Measurements from ENCODE around the gene CSNK2A1. TPM values are rescaled to one million over a fixed set of nuclear protein-coding genes. Genes with fewer than 3 reads are reported as not detected.

Gene CSNK2A1
- polyA plus RNA-seq, 1 donor: 120 TPM

DNA sequence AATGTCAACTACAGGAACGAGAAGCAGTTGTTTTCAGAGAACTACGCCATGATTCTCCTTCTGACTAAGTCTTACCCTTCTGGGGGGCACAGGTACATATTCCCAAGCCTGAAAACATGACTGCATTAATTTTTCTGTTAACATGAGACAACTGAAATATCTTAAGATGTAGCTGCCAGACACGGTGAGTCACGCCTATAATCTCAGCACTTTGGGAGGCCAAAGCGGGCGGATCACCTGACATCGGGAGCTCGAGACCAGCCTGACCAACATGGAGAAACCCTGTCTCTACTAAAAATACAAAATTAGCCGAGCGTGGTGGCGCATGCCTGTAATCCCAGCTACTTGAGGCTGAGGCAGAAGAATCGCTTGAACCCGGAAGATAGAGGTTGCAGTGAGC is 103.0 kb downstream of the CSNK2A1 start:
- Histone ChIP-seq H3K4me3 (ENCODE audit: low read length) (no peak overlapping the region), H3K9me3 (ENCODE audit: control insufficient read depth, low read depth, low read length) (no peaks in the 10 kb centered on the region), H3K27ac (ENCODE audit: low read length) (no peak overlapping the region), H3K27me3 (ENCODE audit: control insufficient read depth, insufficient read depth, low read length) (no peaks in the 10 kb centered on the region), H3K4me1 (ENCODE audit: control insufficient read depth, insufficient read depth, low read length) (no peaks in the 10 kb centered on the region), H3K36me3 (ENCODE audit: control insufficient read depth, insufficient read depth, low read length) (peaks cover 84% of the 10 kb centered on the region)
- no peak for DNase-seq
- WGBS (ENCODE audit: insufficient coverage, low lambda C conversion rate): no CpG with 5 or more reads among the region's 13 CpGs

DNA sequence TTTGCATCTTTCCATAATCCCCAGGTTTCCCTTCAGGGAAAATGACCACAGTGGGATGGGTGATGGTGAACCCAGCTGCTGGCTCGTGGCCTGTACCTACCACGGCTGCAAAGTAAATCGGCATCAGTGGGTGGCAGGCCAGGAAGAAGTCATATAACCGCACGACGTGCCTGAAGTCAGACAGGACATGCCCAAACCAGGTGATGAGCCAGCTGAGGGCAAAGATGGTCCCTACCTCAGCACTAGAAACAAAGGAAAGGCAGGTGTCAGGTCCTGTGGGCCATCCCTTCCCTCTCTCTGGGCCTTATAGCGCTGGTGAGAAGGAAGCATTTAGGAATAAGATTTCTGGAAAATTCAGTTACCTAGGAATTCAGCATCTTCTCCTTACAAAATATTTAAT is 103.4 kb downstream of the CSNK2A1 start:
- Histone ChIP-seq H3K27ac (ENCODE audit: low read length) (no peak overlapping the region), H3K36me3 (ENCODE audit: control insufficient read depth, insufficient read depth, low read length) (peaks cover 84% of the 10 kb centered on the region), H3K27me3 (ENCODE audit: control insufficient read depth, insufficient read depth, low read length) (no peaks in the 10 kb centered on the region), H3K9me3 (ENCODE audit: control insufficient read depth, low read depth, low read length) (no peaks in the 10 kb centered on the region), H3K4me3 (ENCODE audit: low read length) (no peak overlapping the region), H3K4me1 (ENCODE audit: control insufficient read depth, insufficient read depth, low read length) (no peaks in the 10 kb centered on the region)
- DNase-seq: no peak
- WGBS (ENCODE audit: insufficient coverage, low lambda C conversion rate): no CpG with 5 or more reads among the region's 7 CpGs

DNA sequence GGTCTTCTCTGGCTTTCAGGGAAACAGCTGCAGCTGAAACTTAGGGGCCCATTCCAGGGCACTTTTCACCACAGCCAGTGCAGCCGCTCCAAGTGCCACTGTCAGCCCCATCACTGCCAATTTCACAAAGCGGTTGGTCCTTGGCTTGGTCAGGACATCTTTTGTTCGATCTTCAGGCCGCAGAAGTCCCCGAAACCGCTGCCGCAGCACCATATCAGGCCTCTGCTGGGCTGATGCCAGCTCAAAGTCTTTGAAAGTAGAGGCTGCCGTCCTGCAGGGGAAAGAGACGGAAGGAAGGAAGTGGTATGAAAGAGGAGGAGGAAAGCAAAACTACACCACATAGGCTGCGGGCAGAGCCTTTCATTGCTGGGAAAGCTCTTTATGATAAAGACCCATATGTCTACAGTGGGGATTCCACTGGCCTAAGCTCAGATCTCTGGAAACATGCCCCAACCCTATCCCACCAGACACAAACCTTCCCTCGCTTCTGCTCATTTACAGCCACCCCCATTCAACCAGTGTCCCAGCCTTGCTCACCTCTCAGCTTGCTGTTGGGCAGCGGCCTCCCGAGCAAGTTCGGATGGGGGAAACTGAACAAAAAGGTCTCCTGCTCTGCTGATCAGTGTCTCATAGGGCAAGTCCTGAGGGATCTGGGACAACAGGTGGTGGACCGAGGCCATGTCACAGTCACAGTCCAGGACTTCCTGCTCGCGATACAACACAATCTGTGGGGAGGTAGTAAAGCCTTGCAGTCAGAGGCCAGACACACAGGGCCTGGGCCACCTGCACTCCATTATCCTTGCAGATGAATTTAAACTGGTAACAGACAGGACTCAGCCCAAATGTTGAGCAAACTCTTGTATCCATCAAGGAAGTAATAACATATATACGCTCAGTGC is 104.8 kb downstream of the CSNK2A1 start:
- H3K4me3 ChIP-seq (ENCODE audit: low read length): no peak overlapping the region

DNA sequence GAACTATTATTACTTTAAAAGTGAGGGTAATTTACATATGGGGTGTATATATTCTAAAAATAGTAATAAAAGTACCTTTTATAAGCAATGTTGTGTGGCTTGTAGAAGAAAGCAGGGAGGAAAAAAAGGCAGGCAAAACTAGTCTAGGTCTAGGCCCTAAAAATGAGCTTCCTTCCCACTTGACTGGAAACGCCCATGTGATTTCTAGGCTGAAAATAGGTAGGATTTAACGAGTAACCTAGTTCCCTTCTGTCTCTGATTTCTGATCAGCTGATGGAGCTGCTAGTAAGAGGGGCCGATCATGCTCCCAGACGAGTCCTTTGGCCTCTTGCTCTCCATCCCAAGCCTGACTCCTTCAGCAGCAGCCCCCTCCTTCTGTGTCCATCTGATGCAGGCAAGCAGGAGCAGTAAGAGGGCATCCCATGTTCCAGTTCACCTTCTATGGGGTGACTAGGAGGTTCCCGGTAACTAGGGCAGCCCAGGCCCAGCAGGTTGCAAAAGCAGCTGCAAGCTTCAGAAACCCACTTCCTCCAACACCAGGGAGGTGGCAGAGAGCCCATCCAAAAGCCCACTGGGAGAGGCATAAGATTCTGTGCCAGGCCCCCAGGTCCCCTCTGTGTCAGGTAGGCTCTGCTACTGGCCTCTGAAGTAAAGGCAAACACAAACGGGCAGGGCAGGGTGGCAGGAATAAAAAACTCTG is 105.7 kb downstream of the CSNK2A1 start:
- WGBS (ENCODE audit: insufficient coverage, low lambda C conversion rate): no CpG with 5 or more reads among the region's 6 CpGs
- no peaks in the 10 kb centered on the region for H3K9me3 ChIP-seq (ENCODE audit: control insufficient read depth, low read depth, low read length)
- peaks cover 75% of the 10 kb centered on the region for H3K36me3 ChIP-seq (ENCODE audit: control insufficient read depth, insufficient read depth, low read length)
- H3K4me1 ChIP-seq (ENCODE audit: control insufficient read depth, insufficient read depth, low read length): no peaks in the 10 kb centered on the region
- H3K27ac ChIP-seq (ENCODE audit: low read length): no peak overlapping the region
- no peak overlapping the region for H3K4me3 ChIP-seq (ENCODE audit: low read length)
- DNase-seq: no peak
- no peaks in the 10 kb centered on the region for H3K27me3 ChIP-seq (ENCODE audit: control insufficient read depth, insufficient read depth, low read length)

More for the DNA sequence above, 104.8 kb downstream of the CSNK2A1 start:
- Histone ChIP-seq H3K9me3 (ENCODE audit: control insufficient read depth, low read depth, low read length) (no peaks in the 10 kb centered on the region), H3K4me1 (ENCODE audit: control insufficient read depth, insufficient read depth, low read length) (no peaks in the 10 kb centered on the region), H3K27ac (ENCODE audit: low read length) (no peak overlapping the region), H3K36me3 (ENCODE audit: control insufficient read depth, insufficient read depth, low read length) (peaks cover 77% of the 10 kb centered on the region), H3K27me3 (ENCODE audit: control insufficient read depth, insufficient read depth, low read length) (no peaks in the 10 kb centered on the region)
- 100% methylated on average over 1 of the region's 18 CpGs for WGBS (ENCODE audit: insufficient coverage, low lambda C conversion rate)
- no peak for DNase-seq

DNA sequence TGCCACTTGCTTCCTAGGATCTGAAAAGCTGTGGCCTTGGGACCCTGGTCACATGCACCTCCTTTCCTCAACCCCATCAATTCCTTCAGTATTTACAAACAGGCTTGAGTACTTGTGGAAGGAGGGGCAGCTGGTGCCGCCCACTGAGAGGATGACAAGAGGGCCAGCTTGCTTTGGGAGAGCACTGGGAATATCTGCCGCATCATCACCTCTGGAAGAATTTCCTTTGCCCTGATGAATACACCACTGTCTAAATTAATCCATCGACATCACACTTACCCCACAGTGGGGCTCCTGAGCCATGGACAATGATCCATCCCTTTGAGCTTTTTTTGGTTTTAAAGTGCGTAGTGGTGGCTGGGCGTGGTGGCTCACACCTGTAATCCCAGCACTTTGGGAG is 107.1 kb downstream of the CSNK2A1 start:
- Histone ChIP-seq H3K9me3 (ENCODE audit: control insufficient read depth, low read depth, low read length) (no peaks in the 10 kb centered on the region), H3K36me3 (ENCODE audit: control insufficient read depth, insufficient read depth, low read length) (peaks cover 79% of the 10 kb centered on the region), H3K4me3 (ENCODE audit: low read length) (no peak overlapping the region), H3K27me3 (ENCODE audit: control insufficient read depth, insufficient read depth, low read length) (no peaks in the 10 kb centered on the region), H3K27ac (ENCODE audit: low read length) (no peak overlapping the region), H3K4me1 (ENCODE audit: control insufficient read depth, insufficient read depth, low read length) (no peaks in the 10 kb centered on the region)
- DNase-seq: no peak
- no CpG with 5 or more reads among the region's 5 CpGs for WGBS (ENCODE audit: insufficient coverage, low lambda C conversion rate)

DNA sequence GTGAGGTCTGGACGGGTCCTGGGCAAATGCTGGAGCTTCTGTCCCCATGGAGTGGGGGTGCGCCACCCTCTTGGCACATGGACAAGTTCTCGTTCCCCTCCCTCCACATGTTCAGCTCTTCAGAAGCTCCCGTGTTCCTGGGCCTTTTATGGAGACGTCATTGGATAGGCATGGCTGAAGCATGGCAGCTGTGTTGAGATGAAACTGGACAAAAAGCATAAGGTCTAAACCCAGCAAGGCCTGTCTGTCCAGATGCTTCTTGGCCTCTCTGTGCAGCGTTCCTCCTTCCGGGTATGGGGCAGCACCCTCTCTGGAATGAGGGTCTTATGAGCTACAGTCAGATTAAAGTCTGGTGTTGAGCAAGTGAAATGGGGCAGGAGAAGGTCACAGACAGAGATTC is 108.0 kb downstream of the CSNK2A1 start:
- Histone ChIP-seq H3K9me3 (ENCODE audit: control insufficient read depth, low read depth, low read length) (no peaks in the 10 kb centered on the region), H3K4me3 (ENCODE audit: low read length) (no peak overlapping the region), H3K4me1 (ENCODE audit: control insufficient read depth, insufficient read depth, low read length) (no peaks in the 10 kb centered on the region), H3K36me3 (ENCODE audit: control insufficient read depth, insufficient read depth, low read length) (peaks cover 78% of the 10 kb centered on the region), H3K27me3 (ENCODE audit: control insufficient read depth, insufficient read depth, low read length) (no peaks in the 10 kb centered on the region), H3K27ac (ENCODE audit: low read length) (no peak overlapping the region)
- DNase-seq: no peak
- no CpG with 5 or more reads among the region's 7 CpGs for WGBS (ENCODE audit: insufficient coverage, low lambda C conversion rate)

DNA sequence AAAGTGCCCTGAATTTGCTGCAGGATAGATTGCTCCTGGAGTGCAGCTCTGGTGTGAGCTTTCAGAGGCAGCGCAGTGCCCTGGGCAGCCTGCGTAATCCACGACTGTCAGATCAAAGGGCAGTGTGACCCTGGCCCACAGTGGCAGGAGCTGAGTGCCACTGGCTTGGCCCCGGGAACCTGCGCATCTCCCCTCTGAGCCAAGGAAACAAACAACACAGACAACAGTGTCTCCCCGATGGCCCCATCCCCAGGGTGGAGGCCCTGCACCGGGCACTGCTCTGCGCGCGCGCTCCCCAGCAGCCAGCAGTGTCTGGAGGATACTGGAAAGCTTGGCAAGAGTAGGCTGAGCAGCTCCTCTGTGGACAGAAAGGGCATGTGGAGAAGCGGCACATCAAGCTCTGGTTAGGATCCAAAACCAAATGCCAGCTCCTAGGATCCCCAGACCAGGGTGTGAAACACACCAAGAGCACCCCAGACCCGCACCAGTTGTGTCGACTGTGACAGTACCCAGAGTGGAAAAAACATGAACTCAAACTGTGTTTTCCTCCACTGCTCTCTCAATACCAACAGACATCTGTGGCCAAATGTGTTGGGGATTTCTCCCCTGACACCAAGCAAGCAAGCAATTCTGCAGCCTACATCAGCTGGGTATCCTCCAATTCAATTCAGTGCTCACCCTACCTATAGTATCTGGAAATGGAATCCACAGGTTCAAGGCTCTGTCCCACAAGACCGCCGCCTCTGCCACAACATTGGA is 108.8 kb downstream of the CSNK2A1 start:
- Histone ChIP-seq H3K27me3 (ENCODE audit: control insufficient read depth, insufficient read depth, low read length) (no peaks in the 10 kb centered on the region), H3K4me1 (ENCODE audit: control insufficient read depth, insufficient read depth, low read length) (no peaks in the 10 kb centered on the region), H3K36me3 (ENCODE audit: control insufficient read depth, insufficient read depth, low read length) (peaks cover 78% of the 10 kb centered on the region), H3K27ac (ENCODE audit: low read length) (no peak overlapping the region), H3K9me3 (ENCODE audit: control insufficient read depth, low read depth, low read length) (no peaks in the 10 kb centered on the region), H3K4me3 (ENCODE audit: low read length) (no peak overlapping the region)
- no peak for DNase-seq
- WGBS (ENCODE audit: insufficient coverage, low lambda C conversion rate): no CpG with 5 or more reads among the region's 16 CpGs

DNA sequence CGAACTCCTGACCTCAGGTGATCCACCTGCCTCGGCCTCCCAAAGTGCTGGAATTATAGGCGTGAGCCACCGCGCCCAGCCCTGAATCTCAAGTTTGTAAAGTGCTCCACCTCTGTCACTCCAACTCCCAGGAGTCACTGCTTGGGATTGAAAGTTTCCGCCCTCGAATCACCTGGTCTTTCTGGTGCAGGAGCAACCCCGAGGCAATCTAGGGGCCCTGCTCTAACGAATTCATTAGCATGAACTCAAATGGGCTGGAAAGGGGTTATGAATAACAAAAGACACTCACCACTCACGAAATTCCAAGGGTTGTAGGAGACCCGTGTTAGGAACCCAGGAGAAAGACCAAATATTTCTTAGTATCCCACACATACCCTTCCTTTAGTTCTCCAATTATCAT is 109.4 kb downstream of the CSNK2A1 start:
- Histone ChIP-seq H3K27ac (ENCODE audit: low read length) (no peak overlapping the region), H3K4me3 (ENCODE audit: low read length) (no peak overlapping the region), H3K36me3 (ENCODE audit: control insufficient read depth, insufficient read depth, low read length) (peaks cover 78% of the 10 kb centered on the region), H3K27me3 (ENCODE audit: control insufficient read depth, insufficient read depth, low read length) (no peaks in the 10 kb centered on the region), H3K4me1 (ENCODE audit: control insufficient read depth, insufficient read depth, low read length) (no peaks in the 10 kb centered on the region), H3K9me3 (ENCODE audit: control insufficient read depth, low read depth, low read length) (no peaks in the 10 kb centered on the region)
- WGBS (ENCODE audit: insufficient coverage, low lambda C conversion rate): no CpG with 5 or more reads among the region's 11 CpGs
- DNase-seq: no peak

DNA sequence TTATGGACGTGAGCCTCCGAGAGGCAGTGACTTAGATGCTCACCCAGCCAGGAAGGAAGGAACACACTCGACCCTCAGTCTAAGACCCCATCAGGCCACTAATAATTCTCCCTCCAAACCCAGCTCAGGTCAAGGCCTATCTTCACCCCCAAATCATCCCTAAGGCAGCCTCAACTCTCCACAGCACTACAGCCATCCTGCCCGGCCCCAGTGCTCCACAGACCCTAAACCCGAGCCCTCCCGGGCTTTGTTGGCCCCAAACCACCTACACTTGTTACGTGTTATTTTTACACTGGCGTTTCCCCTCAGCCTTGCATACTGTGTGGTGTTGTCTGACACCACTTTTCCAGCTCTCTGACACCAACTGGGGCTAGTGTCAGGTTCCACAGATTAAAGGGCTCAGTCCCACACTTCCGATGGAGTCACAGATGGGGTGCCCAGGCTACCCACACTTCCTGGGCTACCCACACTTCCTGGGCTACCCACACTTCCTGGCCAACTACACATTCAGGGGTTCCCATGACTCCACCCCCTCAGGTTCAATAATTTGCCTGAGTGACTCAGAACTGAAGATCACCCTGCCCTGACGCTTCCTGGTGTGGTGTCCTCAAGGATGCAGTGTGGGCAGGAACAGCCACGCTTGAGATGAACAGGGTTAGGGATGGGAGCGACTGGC is 110.2 kb downstream of the CSNK2A1 start:
- no peak overlapping the region for H3K27ac ChIP-seq (ENCODE audit: low read length)
- no CpG with 5 or more reads among the region's 12 CpGs for WGBS (ENCODE audit: insufficient coverage, low lambda C conversion rate)
- DNase-seq: no peak
- H3K9me3 ChIP-seq (ENCODE audit: control insufficient read depth, low read depth, low read length): no peaks in the 10 kb centered on the region
- H3K36me3 ChIP-seq (ENCODE audit: control insufficient read depth, insufficient read depth, low read length): peaks cover 75% of the 10 kb centered on the region
- no peak overlapping the region for H3K4me3 ChIP-seq (ENCODE audit: low read length)
- no peaks in the 10 kb centered on the region for H3K27me3 ChIP-seq (ENCODE audit: control insufficient read depth, insufficient read depth, low read length)
- H3K4me1 ChIP-seq (ENCODE audit: control insufficient read depth, insufficient read depth, low read length): no peaks in the 10 kb centered on the region

All from large intestine (tissue), 3 donors.